HG02884 (cell line): ENCODE results near the gene ATF7.
A peak's percentile ranks its signal among the peaks of the same experiment; 100 is the strongest.
"Not testable (repeated sequence)": the region's sequence is repeated elsewhere in the genome, so short reads cannot be mapped to it uniquely, and the experiment has no call there.

Source experiments
- ATAC-seq: cut with Tn5 transposase; IDR thresholded peaks from one replicate; pipeline ENCODE4 v1.9.1; 2021; ENCODE audit warnings: mild to moderate bottlenecking, moderate library complexity; ENCODE audit not compliant: unreplicated experiment

ATF7 gene

DNA sequence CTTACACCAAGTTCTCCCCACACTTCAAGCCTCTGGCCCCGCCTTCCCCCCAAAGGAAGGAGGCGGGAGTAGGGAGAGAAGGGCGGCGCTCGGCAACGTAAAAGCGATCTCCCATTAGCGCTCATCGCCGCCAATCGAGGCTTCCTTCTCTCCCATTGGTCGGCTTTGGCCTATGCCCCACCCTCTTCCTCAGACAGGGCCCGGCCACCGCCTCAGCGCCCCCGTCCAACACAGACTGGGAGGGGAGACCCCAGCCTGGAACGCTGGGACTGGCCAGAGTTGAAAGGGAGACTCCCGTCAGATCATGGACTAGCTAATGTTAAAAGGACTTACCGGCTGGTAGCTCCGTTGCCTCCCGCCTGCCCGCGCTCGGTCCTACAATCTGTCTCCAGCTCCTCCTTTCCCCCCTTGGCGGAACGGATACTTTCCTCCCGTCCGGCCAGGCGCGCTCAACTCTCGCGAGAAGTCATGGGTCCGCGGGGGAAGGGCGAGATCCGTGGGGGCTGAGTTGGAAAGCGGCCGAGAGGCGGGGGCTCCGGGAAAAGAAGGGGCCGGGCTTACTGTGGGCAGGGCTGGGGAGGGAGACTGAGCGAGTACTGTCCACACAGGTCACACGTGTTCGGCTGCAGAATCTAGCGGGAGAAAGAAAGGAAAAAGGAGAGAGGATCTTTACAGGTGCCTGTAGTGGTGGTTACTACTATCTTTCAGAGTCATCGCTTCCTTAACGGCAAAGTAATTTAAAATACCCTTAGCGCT is at the start of gene ATF7:
ATF7 (minus strand) TSS at position 437 of the 756 bp plus-strand sequence. CDS start 25,382 bp downstream, outside the sequence.
- peak; percentile 89 for ATAC-seq

DNA sequence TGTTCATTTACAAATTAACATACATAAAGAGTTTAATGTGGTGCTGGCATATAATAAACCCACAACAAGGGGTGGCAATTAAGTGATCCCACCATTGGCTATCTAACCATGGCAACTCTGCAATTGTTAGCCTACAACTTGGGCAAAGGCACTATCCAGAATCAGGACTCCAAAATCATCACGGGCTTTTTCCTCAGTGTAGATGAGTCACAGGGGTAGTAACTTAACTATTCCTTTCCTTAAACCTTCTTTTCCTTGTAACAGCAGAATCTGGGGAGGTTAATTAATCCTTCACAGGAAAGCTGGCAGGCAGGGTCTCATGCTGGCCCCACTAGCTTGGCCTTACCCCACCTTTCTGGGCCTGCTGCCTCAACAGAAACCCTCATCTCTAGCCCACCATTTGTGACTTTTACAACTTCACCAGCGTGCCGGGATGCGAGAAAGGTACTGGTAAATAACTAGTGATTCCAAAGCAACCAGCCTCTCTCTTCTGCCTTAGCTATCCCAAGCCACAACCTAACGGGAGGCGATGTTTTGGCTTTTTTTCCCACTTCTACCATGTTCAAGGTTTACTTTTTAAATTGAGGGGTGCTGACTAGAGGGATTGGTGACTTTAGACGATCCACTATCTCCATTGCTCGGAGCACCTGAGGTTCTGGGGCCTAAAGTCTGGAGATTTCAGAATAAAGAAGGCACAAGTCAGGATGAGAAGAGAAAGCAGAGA is 49.0 kb upstream of the ATF7 start:
- ATAC-seq = no peak

DNA sequence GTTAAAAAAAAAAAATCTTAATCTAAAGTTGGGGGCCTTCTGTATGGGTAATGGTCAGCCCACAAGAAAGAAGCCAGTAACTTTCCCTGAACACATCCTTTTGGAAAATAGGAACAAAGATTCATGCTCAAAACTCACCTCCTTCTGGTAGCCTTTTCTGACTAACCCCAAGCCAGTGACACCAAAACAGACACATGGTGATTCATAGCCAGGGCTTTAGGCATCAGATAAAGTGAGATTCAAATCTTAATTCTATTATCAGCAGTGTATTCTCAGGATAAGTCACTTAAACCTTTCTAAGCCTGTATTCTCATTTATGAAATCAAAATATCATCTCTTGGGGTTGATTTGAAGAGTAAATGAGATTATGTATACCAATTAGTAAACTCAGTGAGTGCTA is 44.8 kb upstream of the ATF7 start:
- ATAC-seq = no peak

DNA sequence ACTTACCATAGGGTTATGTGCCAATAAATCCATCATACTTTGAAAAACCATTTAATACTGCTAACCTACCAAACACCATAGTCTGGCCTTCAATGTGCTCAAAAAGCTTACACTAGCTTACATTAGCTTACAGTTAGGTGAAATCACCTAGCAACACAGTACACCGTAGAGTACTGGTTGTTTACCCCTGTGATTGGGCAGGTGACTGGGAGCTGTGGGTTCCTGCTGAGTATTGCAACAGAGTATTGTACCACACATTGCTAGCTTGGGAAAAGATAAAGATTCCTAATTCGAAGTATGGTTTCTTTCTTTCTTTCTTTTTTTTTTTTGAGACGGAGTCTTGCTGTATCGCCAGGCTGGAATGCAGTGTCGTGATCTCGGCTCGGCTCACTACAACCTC is 44.1 kb upstream of the ATF7 start:
- no peak for ATAC-seq

DNA sequence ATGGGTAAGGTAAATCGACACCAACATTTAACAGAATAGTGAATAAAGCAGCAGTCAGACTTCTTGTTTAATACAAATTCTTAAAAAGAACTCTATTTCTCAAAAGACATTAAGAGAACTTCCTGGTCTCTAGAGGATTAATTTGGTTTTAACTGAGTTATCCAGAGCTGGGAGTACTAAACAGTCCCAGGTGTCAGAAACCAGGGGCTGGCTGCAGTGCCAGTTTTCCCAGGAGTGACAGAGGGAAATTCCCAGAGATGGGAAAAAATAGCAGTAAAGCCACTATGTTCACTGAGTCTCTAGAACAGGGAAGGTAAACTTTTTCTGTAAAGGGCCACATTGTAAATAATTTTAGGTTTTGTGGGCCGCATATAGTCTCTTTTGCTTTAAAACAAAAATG is 40.9 kb upstream of the ATF7 start:
- no peak for ATAC-seq

DNA sequence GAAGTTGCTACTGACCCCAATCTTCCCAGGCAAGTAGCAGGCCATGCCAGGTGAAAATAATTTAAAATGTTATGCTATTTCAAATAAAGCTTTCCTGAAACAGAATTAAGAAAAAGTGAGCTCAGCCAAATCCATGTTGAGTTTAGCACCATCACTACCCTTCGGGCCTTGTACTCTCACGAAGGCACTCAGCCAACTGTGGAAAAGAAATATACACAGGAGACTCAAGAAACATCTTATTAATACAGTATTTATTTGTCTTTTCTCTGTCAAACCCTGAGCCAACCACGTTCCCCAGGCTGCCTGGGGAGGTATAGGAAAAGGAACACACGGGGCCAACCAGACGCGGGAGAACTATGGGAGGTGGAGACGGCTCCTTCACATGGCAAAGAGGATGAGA is 38.8 kb upstream of the ATF7 start:
- ATAC-seq = no peak

DNA sequence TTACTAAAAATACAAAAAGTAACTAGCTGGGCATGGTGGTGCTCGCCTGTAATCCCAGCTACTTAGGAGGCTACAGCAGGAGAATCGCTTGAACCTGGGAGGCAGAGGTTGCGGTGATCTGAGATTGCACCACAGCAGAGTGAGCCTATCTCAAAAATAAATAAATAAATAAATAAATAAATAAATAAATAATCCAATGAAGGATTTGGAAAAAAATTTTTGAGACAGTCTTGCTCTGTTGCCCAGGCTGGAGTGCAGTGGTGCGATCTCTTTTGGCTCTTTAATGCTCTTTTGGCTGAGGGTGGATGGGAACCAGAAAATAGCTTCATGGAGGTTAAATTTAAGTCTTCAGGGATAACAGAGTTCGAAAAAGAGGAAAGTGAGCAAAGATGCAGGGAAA is 38.0 kb upstream of the ATF7 start:
- ATAC-seq = no peak

DNA sequence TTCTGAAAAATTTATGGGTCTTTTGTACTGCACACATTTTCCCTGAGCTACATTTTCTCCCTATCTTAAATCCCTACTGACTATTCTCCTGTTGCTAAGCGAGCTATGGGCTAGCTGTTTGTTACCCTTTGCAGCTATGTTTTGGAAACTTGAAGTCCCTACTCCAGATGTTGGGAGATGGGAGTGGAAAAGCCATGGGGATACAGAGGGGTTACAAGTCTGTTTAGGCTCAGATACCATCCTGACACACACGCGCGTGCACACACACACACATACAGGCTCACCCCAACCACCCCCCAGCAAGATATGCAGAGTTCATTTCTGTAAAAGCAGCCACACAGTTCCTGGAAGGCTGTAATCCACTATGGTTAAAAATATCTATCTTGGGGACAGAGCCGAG is 33.9 kb upstream of the ATF7 start:
- ATAC-seq = no peak

DNA sequence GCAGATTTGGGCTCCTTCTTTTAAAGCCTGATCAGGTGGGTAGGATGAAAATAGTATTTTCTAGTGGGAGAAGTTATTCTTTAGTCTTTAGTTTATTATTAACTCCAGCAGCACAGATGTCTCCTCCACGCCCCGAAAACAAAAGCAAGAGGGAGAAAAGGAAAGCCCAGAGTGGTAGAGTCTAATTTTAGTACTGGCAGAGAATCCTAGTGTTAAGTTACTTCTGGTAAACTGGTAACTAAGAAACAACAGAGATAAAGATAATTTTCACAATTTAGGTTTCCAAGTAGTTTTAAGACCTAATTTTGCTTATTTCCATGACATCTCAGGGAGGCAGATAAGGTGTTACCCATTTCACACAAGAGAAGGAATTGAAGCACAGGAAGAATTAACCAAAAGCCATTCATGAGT is 33.4 kb upstream of the ATF7 start:
- no peak for ATAC-seq

DNA sequence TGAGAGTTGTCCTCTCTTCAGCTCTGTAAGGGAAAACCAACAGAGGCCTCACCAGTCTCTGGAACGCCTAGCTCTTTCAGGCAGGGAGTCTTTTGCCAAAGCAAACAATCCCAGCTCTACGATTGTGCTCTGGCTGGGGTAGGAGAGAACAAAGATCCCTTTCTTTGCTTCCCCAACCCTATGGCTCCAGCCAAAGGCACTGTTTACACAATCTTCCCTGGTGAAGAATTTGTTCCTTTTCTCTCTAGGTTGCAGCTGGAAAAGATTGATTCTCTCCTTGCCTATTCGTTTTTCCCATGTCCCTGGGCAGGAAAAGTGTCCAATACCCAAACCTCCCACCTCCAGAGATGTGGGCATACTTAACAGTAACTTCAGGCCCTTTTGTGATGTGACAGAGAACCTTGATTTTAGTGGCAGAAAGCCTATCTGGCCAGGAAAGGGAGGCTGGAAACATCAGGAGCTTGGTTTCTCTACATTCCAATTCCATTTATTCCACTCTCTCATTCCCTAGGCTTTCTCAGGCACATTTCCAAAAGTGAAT is 32.9 kb upstream of the ATF7 start:
- ATAC-seq = no peak

DNA sequence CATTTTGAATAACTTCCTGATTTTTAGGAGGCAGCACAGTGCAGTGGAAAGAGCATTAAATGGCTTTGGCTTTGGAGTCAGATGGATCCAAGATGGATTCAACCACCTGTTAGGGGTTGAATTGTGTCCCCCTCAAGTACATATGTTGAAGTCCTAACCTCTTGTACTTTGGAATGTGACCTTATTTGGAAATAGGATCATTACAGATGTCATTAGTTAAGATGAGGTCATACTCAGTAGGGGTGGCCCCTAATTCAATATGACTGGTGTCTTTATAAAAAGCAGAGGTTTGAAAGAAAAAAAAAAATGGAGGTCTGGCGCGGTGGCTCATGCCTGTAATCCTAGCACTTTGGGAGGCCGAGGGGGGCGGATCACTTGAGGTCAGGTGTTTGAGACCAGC is 30.9 kb upstream of the ATF7 start:
- ATAC-seq = no peak

DNA sequence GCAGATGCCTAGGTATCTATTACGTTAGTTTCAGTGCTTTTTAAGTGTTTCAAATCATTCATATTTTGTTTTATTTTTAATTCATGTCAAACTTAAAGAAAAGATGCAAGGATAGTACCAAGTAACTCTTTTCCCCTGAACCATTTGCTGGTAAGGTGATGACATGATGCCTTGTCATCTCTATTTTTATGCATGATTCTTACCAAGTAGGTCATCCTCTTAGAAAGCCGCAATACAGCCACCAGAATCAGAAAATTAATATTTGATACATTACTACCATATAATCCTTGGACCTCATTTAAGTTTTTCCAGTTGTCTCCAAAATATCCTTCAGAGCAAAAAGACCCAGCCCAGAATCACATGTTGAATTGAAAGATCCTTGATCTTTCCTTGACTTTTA is 27.4 kb upstream of the ATF7 start:
- no peak for ATAC-seq

DNA sequence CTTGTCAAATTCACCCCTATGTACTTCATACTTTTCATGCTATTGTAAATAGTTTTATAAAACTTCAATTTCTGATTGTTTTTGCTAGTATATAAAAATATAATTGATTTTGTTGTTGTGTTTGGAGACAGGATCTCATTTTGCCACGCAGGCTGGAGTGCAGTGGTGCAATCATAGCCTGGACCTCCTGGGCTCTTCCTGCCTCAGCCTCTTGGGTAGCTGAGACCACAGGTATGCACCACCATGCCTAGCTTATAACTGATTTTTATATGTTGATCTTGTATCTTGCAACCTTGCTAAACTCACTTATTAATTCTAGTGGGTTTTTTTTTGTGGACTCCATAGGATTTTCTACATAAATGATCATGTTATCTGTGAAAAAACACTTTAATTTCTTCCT is 26.2 kb upstream of the ATF7 start:
- ATAC-seq = no peak

DNA sequence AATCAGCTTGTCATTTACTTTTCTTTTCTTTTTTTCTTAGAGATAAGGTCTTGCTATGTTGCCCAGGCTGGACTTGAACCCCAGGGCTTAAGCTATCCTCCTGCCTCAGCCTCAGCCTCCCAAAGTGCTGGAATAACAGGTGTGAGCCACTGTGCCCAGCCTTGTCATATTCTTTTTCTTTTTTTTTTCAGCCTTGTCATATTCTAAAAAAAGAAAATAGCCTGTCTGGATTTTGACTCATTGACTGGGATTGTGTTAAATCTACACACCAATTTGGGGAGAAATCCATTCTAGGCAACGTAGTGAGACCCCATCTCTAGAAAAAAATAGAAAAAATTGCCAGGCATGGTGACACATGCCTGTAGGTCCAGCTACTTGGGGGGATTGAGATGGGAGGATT is 25.6 kb upstream of the ATF7 start:
- no peak for ATAC-seq

DNA sequence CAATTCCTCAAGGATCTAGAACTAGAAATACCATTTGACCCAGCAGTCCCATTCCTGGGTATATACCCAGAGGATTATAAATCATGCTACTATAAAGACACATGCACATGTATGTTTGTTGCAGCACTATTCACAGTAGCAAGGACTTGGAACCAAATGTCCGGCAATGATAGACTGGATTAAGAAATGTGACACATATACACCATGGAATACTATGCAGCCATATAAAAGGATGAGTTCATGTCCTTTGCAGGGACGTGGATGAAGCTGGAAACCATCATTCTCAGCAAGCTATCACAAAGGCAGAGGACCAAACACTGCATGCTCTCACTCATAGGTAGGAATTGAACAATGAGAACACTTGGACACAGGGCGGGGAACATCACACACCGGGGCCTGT is 20.1 kb upstream of the ATF7 start:
- ATAC-seq = not testable (repeated sequence)

DNA sequence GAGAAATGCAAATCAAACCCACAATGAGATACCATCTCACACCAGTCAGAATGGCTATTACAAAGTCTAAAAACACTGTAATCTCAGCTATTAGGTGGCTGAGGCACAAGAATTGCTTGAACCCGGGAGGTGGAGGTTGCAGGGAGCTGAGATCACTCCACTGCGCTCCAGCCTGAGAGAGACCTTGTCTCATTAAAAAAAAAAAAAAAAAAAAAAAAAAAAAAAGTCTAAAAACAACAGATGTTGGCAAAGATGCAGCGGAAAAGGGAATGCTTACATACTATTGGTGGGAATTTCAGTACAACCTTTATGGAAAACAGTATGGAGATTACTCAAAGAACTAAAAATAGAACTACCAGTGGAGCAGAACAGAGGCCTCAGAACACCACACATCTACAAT is 19.0 kb upstream of the ATF7 start:
- no peak for ATAC-seq

DNA sequence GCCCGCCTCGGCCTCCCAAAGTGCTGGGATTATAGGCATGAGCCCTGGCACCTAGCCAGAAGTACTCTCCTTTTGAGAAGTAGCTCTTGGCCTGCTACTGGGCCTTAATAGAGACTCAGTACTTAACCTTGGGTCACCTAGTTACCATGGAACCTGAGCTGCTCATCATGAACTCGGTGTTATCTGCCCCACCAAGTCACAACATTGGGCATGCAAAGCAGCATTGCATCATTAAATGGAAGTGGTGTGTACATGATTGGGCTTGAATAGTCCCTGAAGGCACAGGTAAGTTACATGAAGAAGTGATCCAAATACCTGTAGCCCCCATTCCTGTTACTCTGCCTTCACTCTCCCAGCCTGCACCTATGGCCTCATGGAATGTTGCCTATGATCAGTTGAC is 18.0 kb upstream of the ATF7 start:
- no peak for ATAC-seq

DNA sequence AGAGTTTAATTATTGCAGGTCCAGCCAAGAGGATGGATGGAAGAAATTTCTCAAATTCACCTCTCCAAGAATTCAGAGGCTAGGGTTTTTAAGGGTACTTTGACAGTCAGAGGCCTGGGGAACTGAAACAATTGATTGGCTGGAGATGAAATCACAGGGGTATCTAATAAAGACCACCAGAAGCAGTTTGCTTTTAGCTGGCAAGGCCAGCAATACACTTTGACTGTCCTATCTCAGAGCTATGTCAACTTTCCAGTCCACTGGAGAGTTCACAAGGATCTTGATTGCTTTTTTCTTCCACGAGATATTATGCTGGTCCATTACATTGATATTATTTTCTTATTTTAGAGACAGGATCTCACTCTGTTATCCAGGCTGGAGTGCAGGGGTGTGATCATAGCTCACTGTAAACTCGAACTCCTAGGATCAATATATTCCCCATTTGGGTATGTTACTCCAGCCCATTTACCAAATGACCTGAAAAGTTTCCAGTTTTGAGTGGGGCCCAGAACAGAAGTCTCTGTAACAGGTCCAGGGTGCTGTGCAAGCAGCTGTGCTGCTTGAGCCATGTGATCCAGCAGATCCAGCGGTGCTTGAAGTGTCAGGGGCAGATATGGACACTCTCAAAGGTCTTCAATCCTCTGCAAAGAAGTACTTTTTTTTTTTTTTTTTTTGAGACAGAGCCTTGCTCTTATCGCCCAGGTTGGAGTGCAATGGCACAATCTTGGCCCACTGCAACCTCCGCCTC is 17.2 kb upstream of the ATF7 start:
- no peak for ATAC-seq

DNA sequence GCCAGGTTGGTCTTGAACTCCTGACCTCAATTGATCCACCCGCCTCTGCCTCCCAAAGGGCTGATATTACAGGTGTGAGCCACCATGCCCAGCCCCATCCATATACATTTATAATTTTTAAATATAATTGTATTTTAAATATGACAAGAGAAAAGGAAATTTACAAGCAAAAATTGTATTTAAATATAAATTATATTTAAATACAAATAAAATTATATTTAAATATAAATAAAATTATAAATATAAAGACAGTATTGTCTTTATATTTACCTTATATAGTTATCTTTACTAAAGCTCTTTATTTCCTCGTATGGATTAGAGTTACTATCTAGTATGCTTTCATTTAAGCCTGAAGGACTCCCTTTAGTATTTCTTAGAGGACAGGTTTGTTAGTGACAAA is 11.9 kb upstream of the ATF7 start:
- no peak for ATAC-seq

DNA sequence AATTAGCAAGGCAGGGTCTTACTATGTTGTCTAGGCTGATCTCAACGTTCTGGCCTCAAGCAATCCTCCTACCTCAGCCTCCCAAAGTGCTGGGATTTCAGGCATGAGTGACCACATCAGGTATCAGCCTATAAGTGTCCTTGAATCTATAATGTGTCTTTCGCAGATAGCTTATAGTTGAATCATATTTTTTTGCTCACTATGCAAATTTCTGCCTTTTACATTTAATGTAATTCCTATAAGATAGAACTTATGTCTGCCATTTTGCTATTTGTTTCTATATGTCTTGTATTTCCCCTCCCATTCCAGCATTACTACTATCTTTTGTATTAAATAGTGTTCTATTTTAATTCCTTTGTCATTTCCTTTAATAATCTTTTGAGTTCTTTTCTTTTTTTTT is 10.5 kb upstream of the ATF7 start:
- ATAC-seq = no peak

DNA sequence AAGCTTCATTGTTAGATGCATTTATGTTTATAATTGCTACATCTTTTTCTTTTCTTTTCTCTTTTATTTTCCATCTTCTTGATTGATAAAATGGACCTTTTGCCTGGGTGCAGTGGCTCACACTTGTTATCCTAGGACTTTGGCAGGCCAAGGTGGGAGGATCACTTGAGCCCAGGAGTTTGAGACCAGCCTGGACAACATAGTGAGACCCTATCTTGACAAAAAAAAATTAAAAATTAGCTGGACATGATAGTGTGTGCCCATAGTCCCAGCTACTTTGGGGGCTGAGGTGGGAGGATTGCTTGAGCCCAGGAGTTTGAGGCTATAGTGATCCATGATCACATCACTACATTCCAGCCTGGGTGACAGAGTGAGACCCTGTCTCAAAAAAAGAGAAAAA is 9.5 kb upstream of the ATF7 start:
- not testable (repeated sequence) for ATAC-seq

DNA sequence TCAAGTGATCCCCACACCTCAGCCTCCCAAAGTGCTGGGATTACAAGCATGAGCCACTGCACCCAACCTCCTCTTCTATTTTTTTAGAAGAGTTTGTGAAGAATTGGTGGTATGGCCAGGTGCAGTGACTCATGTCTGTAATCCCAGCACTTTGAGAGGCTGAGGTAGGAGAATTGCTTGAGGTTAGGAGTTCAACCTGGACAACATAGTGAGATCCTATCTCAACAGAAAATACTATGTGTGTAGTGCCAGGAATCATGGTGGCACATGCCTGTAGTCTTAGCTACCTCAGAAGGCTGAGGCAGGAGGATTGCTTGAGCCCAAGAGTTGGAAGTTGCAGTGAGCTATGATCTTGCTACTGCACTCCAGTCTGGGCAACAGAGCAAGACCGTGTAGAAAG is 5.5 kb upstream of the ATF7 start:
- ATAC-seq = no peak
